ENCODE data around the gene FANCC. TPM values are rescaled to one million over a fixed set of nuclear protein-coding genes. Genes with fewer than 3 reads are reported as not detected.

FANCC gene
- total and polyA plus RNA-seq, 12 donors = 1.9 to 6.1 (median 3.3) TPM

DNA sequence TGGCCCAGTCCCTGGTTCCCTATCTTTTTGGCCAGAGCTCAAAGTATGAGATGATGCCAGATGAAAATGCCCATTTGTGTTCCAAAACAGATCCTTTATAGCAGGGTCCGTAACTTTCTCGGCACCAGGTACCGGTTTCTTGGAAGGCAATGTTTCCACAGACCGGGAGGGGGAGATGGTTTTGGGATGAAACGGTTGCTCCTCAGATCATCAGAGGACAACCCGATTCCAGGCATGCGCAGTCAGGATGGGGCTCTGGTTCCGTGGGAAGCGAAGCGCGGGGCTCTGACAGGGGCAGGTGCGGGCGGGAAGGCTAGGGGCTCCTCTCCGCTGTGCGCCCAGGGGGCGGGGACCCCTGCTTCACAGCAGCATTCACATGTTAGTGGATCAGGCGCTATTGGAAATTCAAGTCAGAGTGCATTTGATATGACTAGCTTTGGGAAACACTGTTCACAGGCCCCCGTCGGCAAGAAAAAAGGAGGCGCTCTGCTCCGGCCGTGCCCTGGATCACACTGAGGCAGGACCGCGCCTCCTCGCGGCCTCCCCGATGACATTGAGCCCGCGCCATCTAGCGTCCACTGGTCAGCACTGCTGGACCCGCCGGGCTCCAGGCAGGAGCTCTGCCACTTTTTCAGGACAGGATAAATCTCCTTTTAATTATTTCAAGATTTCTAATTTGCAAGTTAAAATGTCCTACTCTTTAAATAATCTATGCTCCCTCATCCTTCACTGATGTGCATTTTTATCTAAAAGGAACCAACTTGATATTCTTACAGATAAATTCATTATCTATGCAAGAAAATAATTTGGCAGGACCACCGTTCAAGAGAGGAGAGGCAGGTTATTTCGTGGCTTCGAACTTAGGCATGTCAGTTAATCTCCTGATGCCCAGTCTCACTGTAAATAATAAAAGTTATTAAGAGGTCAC, 190.0 kb downstream of the FANCC start:
- no peaks in the 10 kb centered on the region for H3K36me3 ChIP-seq (replicated peaks in 1 of 2)
- intact Hi-C loops (cut with DNase I) = loop anchor here in 1 of 2 donors (5.0 kb wide), 2 partner anchors 340 to 445 kb away; no protein-coding TSS in a partner anchor
- no peaks in the 10 kb centered on the region for H3K9me3 ChIP-seq (replicated peaks in 1 of 3)
- TF ChIP-seq, protein P1, sequence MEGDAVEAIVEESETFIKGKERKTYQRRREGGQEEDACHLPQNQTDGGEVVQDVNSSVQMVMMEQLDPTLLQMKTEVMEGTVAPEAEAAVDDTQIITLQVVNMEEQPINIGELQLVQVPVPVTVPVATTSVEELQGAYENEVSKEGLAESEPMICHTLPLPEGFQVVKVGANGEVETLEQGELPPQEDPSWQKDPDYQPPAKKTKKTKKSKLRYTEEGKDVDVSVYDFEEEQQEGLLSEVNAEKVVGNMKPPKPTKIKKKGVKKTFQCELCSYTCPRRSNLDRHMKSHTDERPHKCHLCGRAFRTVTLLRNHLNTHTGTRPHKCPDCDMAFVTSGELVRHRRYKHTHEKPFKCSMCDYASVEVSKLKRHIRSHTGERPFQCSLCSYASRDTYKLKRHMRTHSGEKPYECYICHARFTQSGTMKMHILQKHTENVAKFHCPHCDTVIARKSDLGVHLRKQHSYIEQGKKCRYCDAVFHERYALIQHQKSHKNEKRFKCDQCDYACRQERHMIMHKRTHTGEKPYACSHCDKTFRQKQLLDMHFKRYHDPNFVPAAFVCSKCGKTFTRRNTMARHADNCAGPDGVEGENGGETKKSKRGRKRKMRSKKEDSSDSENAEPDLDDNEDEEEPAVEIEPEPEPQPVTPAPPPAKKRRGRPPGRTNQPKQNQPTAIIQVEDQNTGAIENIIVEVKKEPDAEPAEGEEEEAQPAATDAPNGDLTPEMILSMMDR (IDR thresholded peaks at IDR 0.05) = peak; percentile 94 to 99 (median 95)
- TF ChIP-seq POLR2A (IDR thresholded peaks at IDR 0.05) = no peak
- 12 to 19% (median 17%) methylated on average over 23 to 35 of the region's 35 CpGs for WGBS, 4 donors
- peak; percentile 79 to 95 (median 89) for DNase-seq
- peak overlapping the region in 1 of 5 donors; percentile 70 for H3K27ac ChIP-seq
- H3K4me1 ChIP-seq (replicated peaks in 1 of 2) = peaks cover 4 to 12% of the 10 kb centered on the region in 2 donors
- no peaks in the 10 kb centered on the region for H3K27me3 ChIP-seq
- peak overlapping the region in 1 of 4 donors; percentile 59 for H3K4me3 ChIP-seq

DNA sequence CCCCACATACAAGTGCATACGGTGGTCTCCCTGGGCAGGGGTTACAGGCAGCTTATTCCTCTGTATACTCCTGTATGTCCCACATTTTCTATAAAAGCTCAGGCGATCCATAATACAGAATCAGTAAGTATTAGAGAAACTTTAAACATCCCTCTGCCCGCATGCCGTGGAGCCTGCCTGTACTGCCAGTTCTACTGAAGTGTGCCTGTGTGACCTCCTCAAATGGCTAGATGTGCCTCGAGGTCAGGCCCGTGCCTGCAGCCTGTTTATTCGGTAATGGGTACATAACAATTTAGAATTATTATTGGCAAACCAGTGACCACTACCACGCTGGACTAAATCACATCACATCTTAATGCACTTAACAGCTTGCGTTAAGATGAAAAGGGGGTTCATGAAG, 190.8 kb downstream of the FANCC start:
- Histone ChIP-seq H3K4me1 (replicated peaks in 1 of 2) (peaks cover 4 to 11% of the 10 kb centered on the region in 2 donors), H3K36me3 (replicated peaks in 1 of 2) (no peaks in the 10 kb centered on the region), H3K9me3 (replicated peaks in 1 of 3) (no peaks in the 10 kb centered on the region), H3K27ac (no peak overlapping the region), H3K4me3 (no peak overlapping the region), H3K27me3 (no peaks in the 10 kb centered on the region)
- DNase-seq = no peak
- TF ChIP-seq, protein P1 (IDR thresholded peaks at IDR 0.05) = no peak
- no peak for TF ChIP-seq POLR2A (IDR thresholded peaks at IDR 0.05)
- WGBS, 4 donors = 81 to 86% (median 85%) methylated on average over 9 of the region's 9 CpGs
- intact Hi-C loops (cut with DNase I) = loop anchor here in 1 of 2 donors (5.0 kb wide), 2 partner anchors 339 to 444 kb away; no protein-coding TSS in a partner anchor

DNA sequence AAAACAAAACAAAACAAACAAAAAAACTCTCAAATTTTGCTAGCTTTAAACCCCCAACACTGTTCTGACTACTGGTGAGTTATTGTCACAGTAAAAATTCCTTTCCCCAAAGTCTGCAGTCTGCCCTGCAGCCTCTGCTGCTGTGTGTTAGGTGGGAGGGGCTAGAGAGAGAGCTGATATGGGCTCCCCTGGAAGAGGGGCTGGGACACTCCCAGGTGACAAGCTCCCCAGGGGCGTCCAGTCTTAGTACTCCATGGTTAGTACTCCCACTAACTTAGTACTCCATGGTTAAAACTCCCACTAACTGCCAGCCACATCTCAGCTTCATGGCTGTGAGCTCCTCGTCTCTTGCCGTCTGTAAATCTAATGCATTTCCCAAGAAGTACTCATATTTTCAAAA, 191.9 kb downstream of the FANCC start:
- Histone ChIP-seq H3K27ac (no peak overlapping the region), H3K4me1 (replicated peaks in 1 of 2) (peaks cover 0 to 4% of the 10 kb centered on the region in 2 donors), H3K9me3 (replicated peaks in 1 of 3) (no peaks in the 10 kb centered on the region), H3K36me3 (replicated peaks in 1 of 2) (no peaks in the 10 kb centered on the region), H3K4me3 (no peak overlapping the region), H3K27me3 (no peaks in the 10 kb centered on the region)
- 80 to 91% (median 83%) methylated on average over 3 of the region's 3 CpGs for WGBS, 4 donors
- no peak for DNase-seq
- TF ChIP-seq POLR2A (IDR thresholded peaks at IDR 0.05) = no peak
- TF ChIP-seq, protein P1 (IDR thresholded peaks at IDR 0.05) = no peak
- intact Hi-C loops (cut with DNase I) = loop anchor here in 1 of 2 donors (5.0 kb wide), 2 partner anchors 338 to 443 kb away; no protein-coding TSS in a partner anchor

DNA sequence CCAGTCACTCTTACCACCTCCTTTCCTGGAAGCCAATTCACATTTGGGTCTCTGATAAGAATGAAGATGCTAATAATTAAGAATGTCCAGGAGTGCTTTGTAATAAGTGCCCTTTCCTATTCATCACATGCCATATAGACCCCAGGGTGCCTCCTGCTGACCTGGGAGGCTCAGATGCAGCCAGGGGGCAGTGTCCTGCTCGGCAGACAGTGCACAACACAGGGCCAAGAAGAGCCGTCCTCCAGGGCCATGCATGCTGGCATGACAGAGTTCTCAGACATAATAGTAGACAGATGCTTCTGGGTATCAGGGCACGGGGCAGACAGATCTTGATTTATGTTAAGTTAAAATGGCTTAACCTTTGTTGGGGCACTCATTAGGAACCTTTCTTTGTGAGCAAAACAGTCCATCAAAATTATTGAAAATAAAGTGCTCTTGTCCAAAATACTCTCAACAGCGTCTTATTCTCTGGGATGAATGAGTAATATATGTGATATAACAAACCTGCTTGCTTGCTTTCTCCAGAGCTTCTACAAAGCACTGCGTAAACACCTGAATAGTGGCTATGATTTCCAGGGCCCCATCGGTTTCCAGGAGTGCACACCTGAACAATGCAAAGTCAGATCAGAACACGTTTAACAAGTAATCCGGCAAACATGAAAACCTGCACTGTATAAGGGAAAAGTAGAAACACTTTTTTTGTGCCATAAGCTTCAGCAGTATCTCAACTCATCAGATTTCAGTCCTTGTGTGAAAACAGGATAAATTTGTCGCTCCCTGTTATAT, 192.7 kb downstream of the FANCC start:
- intact Hi-C loops (cut with DNase I) = loop anchor here (5.0 kb wide), 3 partner anchors 337 to 442 kb away; no protein-coding TSS in a partner anchor
- H3K36me3 ChIP-seq (replicated peaks in 1 of 2) = no peaks in the 10 kb centered on the region
- no peak overlapping the region for H3K27ac ChIP-seq
- H3K4me1 ChIP-seq (replicated peaks in 1 of 2) = peaks cover 0 to 4% of the 10 kb centered on the region in 2 donors
- 82 to 90% (median 86%) methylated on average over 9 of the region's 9 CpGs for WGBS, 4 donors
- H3K27me3 ChIP-seq = no peaks in the 10 kb centered on the region
- DNase-seq = no peak
- TF ChIP-seq, protein P1 (IDR thresholded peaks at IDR 0.05) = peak in 1 of 6 experiments; percentile 15
- TF ChIP-seq POLR2A (IDR thresholded peaks at IDR 0.05) = no peak
- no peaks in the 10 kb centered on the region for H3K9me3 ChIP-seq (replicated peaks in 1 of 3)
- no peak overlapping the region for H3K4me3 ChIP-seq
